WTC11 (cell line): ENCODE data around the gene PWP1. TPM values are rescaled to one million over a fixed set of nuclear protein-coding genes. Genes with fewer than 3 reads are reported as not detected.

ENCODE experiments used
- ATAC-seq: fragments of 200-7000 bp; cut with Tn5 transposase; 2 replicates; pipeline ENCODE4 v1.10.0; 2021; ENCODE audit warnings: mild to moderate bottlenecking, moderate library complexity
- CTCF ChIA-PET: fragments of 300-600 bp; sonication (Branson Sonifier 250); formaldehyde crosslinking; loops from one replicate; lab custom pipeline; 2021; ENCODE audit warnings: antibody characterized with exemption; lab: Charles Lee
- POLR2A ChIA-PET: fragments of 350-600 bp; sonication (Branson Sonifier 250); formaldehyde crosslinking; loops from one replicate; lab custom pipeline; 2021; ENCODE audit warnings: antibody characterized with exemption; lab: Charles Lee
- DNase-seq: peaks from one replicate; pipeline ENCODE4 v3.0.0; 2021; ENCODE audit warnings: low spot score
- H3K27ac Mint-ChIP-seq: 2 replicates; pipeline ENCODE4 v1.8.0; 2021; ENCODE audit warnings: mixed read lengths
- H3K27me3 Mint-ChIP-seq: 2 replicates; pipeline ENCODE4 v1.8.0; 2021; ENCODE audit warnings: low read depth, mild to moderate bottlenecking, moderate library complexity, mixed read lengths
- H3K36me3 Mint-ChIP-seq: 2 replicates; pipeline ENCODE4 v1.8.0; 2021; ENCODE audit warnings: mixed read lengths
- H3K4me1 Mint-ChIP-seq: 2 replicates; pipeline ENCODE4 v1.8.0; 2022; ENCODE audit warnings: mixed read lengths
- H3K4me3 Mint-ChIP-seq: 2 replicates; pipeline ENCODE4 v1.8.0; 2021; ENCODE audit warnings: mild to moderate bottlenecking, moderate library complexity, mixed read lengths
- H3K9me3 Mint-ChIP-seq: 2 replicates; pipeline ENCODE4 v1.8.0; 2021; ENCODE audit warnings: mixed read lengths
- CBFB ChIP-seq: sonication (generic); formaldehyde crosslinking; IDR thresholded peaks from 2 replicates; pipeline ENCODE4 v1.8.1; 2022; ENCODE audit warnings: mild to moderate bottlenecking, low read depth, missing genetic modification reagents
- CREM ChIP-seq: sonication (generic); formaldehyde crosslinking; IDR thresholded peaks from 2 replicates; pipeline ENCODE4 v1.8.1; 2022; ENCODE audit warnings: mild to moderate bottlenecking, missing genetic modification reagents, moderate library complexity
- E2F4 ChIP-seq: sonication (generic); formaldehyde crosslinking; IDR thresholded peaks from 2 replicates; pipeline ENCODE4 v1.8.1; 2022; ENCODE audit warnings: low read depth, mild to moderate bottlenecking, moderate library complexity, missing genetic modification reagents, borderline replicate concordance
- E2F5 ChIP-seq: sonication (generic); formaldehyde crosslinking; IDR thresholded peaks from 2 replicates; pipeline ENCODE4 v1.8.1; 2022; ENCODE audit warnings: mild to moderate bottlenecking, moderate library complexity, missing genetic modification reagents
- ELF4 ChIP-seq: sonication (generic); formaldehyde crosslinking; IDR thresholded peaks from 2 replicates; pipeline ENCODE4 v1.8.1; 2022; ENCODE audit warnings: low read depth, mild to moderate bottlenecking, moderate library complexity, missing genetic modification reagents
- ETV6 ChIP-seq: sonication (generic); formaldehyde crosslinking; IDR thresholded peaks from 2 replicates; pipeline ENCODE4 v1.8.1; 2022; ENCODE audit warnings: mild to moderate bottlenecking, missing genetic modification reagents
- FOXK1 ChIP-seq: sonication (generic); formaldehyde crosslinking; IDR thresholded peaks from 2 replicates; pipeline ENCODE4 v1.8.0; 2022; ENCODE audit warnings: mild to moderate bottlenecking, moderate library complexity, missing genetic modification reagents
- FOXP1 ChIP-seq: sonication (generic); formaldehyde crosslinking; IDR thresholded peaks from 2 replicates; pipeline ENCODE4 v1.8.0; 2022; ENCODE audit warnings: missing genetic modification reagents, mild to moderate bottlenecking, moderate library complexity, borderline replicate concordance
- FOXP4 ChIP-seq: sonication (generic); formaldehyde crosslinking; IDR thresholded peaks from 2 replicates; pipeline ENCODE4 v1.8.0; 2022; ENCODE audit warnings: mild to moderate bottlenecking, missing genetic modification reagents
- HMGXB4 ChIP-seq: sonication (generic); formaldehyde crosslinking; IDR thresholded peaks from 2 replicates; pipeline ENCODE4 v1.8.1; 2023; ENCODE audit warnings: mild to moderate bottlenecking, moderate library complexity, missing genetic modification reagents
- IRF2 ChIP-seq: sonication (generic); formaldehyde crosslinking; IDR thresholded peaks from 2 replicates; pipeline ENCODE4 v1.8.0; 2022; ENCODE audit warnings: low read depth, missing genetic modification reagents, borderline replicate concordance
- MAX ChIP-seq: sonication (generic); formaldehyde crosslinking; IDR thresholded peaks from 2 replicates; pipeline ENCODE4 v1.8.0; 2022; ENCODE audit warnings: mild to moderate bottlenecking, missing genetic modification reagents
- MYBL2 ChIP-seq: sonication (generic); formaldehyde crosslinking; IDR thresholded peaks from 2 replicates; pipeline ENCODE4 v1.8.1; 2023; ENCODE audit warnings: mild to moderate bottlenecking, moderate library complexity, missing genetic modification reagents
- SMAD4 ChIP-seq: sonication (generic); formaldehyde crosslinking; IDR thresholded peaks from 2 replicates; pipeline ENCODE4 v1.8.0; 2022; ENCODE audit warnings: mild to moderate bottlenecking, missing genetic modification reagents
- SOX15 ChIP-seq: fragments of 250-450 bp; sonication (Bioruptor Pico); IDR thresholded peaks from 2 replicates; pipeline ENCODE4 v1.9.0; 2021; ENCODE audit warnings: mild to moderate bottlenecking
- SP1 ChIP-seq: sonication (generic); formaldehyde crosslinking; conservative IDR thresholded peaks from 2 replicates; pipeline ENCODE4 v1.8.1; 2022; ENCODE audit warnings: missing genetic modification reagents
- STAT6 ChIP-seq: sonication (generic); formaldehyde crosslinking; conservative IDR thresholded peaks from 2 replicates; pipeline ENCODE4 v1.8.1; 2023; ENCODE audit warnings: mild to moderate bottlenecking, low read depth, missing genetic modification reagents, moderate library complexity
- TEAD1 ChIP-seq: sonication (generic); formaldehyde crosslinking; IDR thresholded peaks from 2 replicates; pipeline ENCODE4 v1.8.0; 2022; ENCODE audit warnings: mild to moderate bottlenecking, missing genetic modification reagents
- TP53 ChIP-seq: sonication (generic); formaldehyde crosslinking; IDR thresholded peaks from 2 replicates; pipeline ENCODE4 v1.8.1; 2023; ENCODE audit warnings: mild to moderate bottlenecking, missing genetic modification reagents
- USF2 ChIP-seq: sonication (generic); formaldehyde crosslinking; IDR thresholded peaks from 2 replicates; pipeline ENCODE4 v1.8.1; 2023; ENCODE audit warnings: mild to moderate bottlenecking, missing genetic modification reagents, moderate library complexity
- ZBTB43 ChIP-seq: sonication (generic); formaldehyde crosslinking; IDR thresholded peaks from 2 replicates; pipeline ENCODE4 v1.8.1; 2023; ENCODE audit warnings: mild to moderate bottlenecking, missing genetic modification reagents
- ZNF232 ChIP-seq: sonication (generic); formaldehyde crosslinking; IDR thresholded peaks from 2 replicates; pipeline ENCODE4 v1.8.0; 2022; ENCODE audit warnings: mild to moderate bottlenecking, missing genetic modification reagents
- ZNF416 ChIP-seq: fragments of 250-450 bp; sonication (Bioruptor Pico); IDR thresholded peaks from 2 replicates; pipeline ENCODE4 v1.9.0; 2021; ENCODE audit warnings: mild to moderate bottlenecking, inconsistent platforms
- total RNA-seq: library from RNA; stranded (reverse); gene quantifications from 3 replicates; pipeline ENCODE4 v1.2.3, GENCODE V29; 2021

The PWP1 gene
- total RNA-seq, 1 experiment from 2014 or later, result 54.2 TPM

- TF ChIP-seq E2F4 (CRISPR knock-in tag), result no peak
Observed at GRCh38 chr12:107760207-107760808, 74.7 kb downstream of the PWP1 start (continued).

GRCh38 chr12:107760809-107761501, 75.4 kb downstream of the PWP1 start, which contains the start of gene PRDM4:
Gene PRDM4, minus strand, starts transcription at chr12:107761137. Its CDS starts 622 bp downstream, at chr12:107760515.
- TF ChIP-seq SMAD4, result no peak
- 0 out of 2 replicates have a peak, but pooled peaks have one; percentile 84 for TF ChIP-seq CBFB
- TF ChIP-seq ELF4, result 0 out of 2 replicates have a peak, but pooled peaks have one; percentile 42
- peak; percentile 65 for TF ChIP-seq ETV6 (CRISPR knock-in tag)
- TF ChIP-seq ZNF416 (CRISPR knock-in tag), result no peak
- TF ChIP-seq HMGXB4, result peak; percentile 65
- TF ChIP-seq SOX15 (CRISPR knock-in tag), result no peak
- peak; percentile 45; the same call in 1 of the 2 replicates for TF ChIP-seq ZNF232 (CRISPR knock-in tag)
- TF ChIP-seq TEAD1 (CRISPR knock-in tag), result no peak
- peak; percentile 57; the same call in 1 of the 2 replicates for TF ChIP-seq TP53 (CRISPR knock-in tag)
- peak; percentile 84 for TF ChIP-seq CREM (CRISPR knock-in tag)
- TF ChIP-seq E2F5 (CRISPR knock-in tag), result peak; percentile 69
- peak; percentile 56; the same call in 1 of the 2 replicates for TF ChIP-seq USF2 (CRISPR knock-in tag)
- TF ChIP-seq IRF2 (CRISPR knock-in tag), result no peak
- TF ChIP-seq SP1 (CRISPR knock-in tag), result peak; percentile 85
- TF ChIP-seq MAX (CRISPR knock-in tag), result 0 out of 2 replicates have a peak, but pooled peaks have one; percentile 39
- TF ChIP-seq MYBL2 (CRISPR knock-in tag), result peak; percentile 59; the same call in 1 of the 2 replicates
- 0 out of 2 replicates have a peak, but pooled peaks have one; percentile 50 for TF ChIP-seq FOXP1 (CRISPR knock-in tag)
- TF ChIP-seq ZBTB43 (CRISPR knock-in tag), result 0 out of 2 replicates have a peak, but pooled peaks have one; percentile 24
- peak; percentile 62; the same call in 1 of the 2 replicates for TF ChIP-seq FOXK1
- 0 out of 2 replicates have a peak, but pooled peaks have one; percentile 68 for TF ChIP-seq FOXP4 (CRISPR knock-in tag)
- TF ChIP-seq STAT6 (CRISPR knock-in tag), result 0 out of 2 replicates have a peak, but pooled peaks have one; percentile 67
- TF ChIP-seq, all 79 proteins: peak for 17
- ATAC-seq (peak; percentile 92), DNase-seq (peak; percentile 92)
- ChIA-PET CTCF (interaction anchor here (0.8 to 2.2 kb wide), 5 partner anchors 90 to 151 kb away, joined by 3 to 15 read pairs (median 3); no protein-coding TSS in a partner anchor), POLR2A (no interaction called here)
- Mint-ChIP-seq H3K4me1 (peaks cover 14% of the 10 kb centered on the region), H3K4me3 (peak within 1 kb of the TSS; percentile 88), H3K27me3 (peaks cover 17% of the 10 kb centered on the region), H3K36me3 (peaks cover 9% of the 10 kb centered on the region), H3K9me3 (no peaks in the 10 kb centered on the region), H3K27ac (peak within 1 kb of the TSS; percentile 34)
